Osteoblast (primary cell): Measurements from ENCODE around the gene TM9SF1. TPM values are rescaled to one million over a fixed set of nuclear protein-coding genes. Genes with fewer than 3 reads are reported as not detected.
A peak's percentile ranks its signal among the peaks of the same experiment; 100 is the strongest.

Experiments
- DNase-seq: peaks from one replicate; pipeline ENCODE4 v3.0.0; 2011; ENCODE audit warnings: low spot score, mixed read lengths; ENCODE audit not compliant: insufficient read length; ENCODE audit errors: missing footprints
- H2AFZ ChIP-seq: 2 replicates; pipeline ENCODE4 v1.6.0; 2011; ENCODE audit warnings: mild to moderate bottlenecking, low read length
- H3K27ac ChIP-seq: 2 replicates; pipeline ENCODE4 v1.5.1; 2011; ENCODE audit warnings: mild to moderate bottlenecking, low read depth, low read length, moderate library complexity
- H3K27me3 ChIP-seq: 2 replicates; pipeline ENCODE4 v1.6.0; 2012; ENCODE audit warnings: mild to moderate bottlenecking, control low read depth, inconsistent platforms, low read length, moderate library complexity; ENCODE audit not compliant: insufficient read depth
- H3K36me3 ChIP-seq: 2 replicates; pipeline ENCODE4 v1.5.1; 2011; ENCODE audit warnings: mild to moderate bottlenecking, low read length, control low read depth, moderate library complexity; ENCODE audit not compliant: insufficient read depth
- H3K4me1 ChIP-seq: 2 replicates; pipeline ENCODE4 v1.5.1; 2011; ENCODE audit warnings: mild to moderate bottlenecking, low read length, control low read depth, moderate library complexity; ENCODE audit not compliant: insufficient read depth
- H3K4me2 ChIP-seq: 2 replicates; pipeline ENCODE4 v1.6.0; 2011; ENCODE audit warnings: mild to moderate bottlenecking, low read length; ENCODE audit not compliant: insufficient read depth
- H3K4me3 ChIP-seq: fragments of 200-600 bp; sonication (generic); 3 replicates; pipeline ENCODE4 v1.5.1; 2012; ENCODE audit warnings: mild to moderate bottlenecking, low read length, inconsistent platforms; ENCODE audit not compliant: insufficient read depth
- H3K79me2 ChIP-seq: 2 replicates; pipeline ENCODE4 v1.6.0; 2012; ENCODE audit warnings: mild to moderate bottlenecking, low read length, control low read depth, inconsistent platforms; ENCODE audit not compliant: insufficient read depth
- H3K9me3 ChIP-seq: 2 replicates; pipeline ENCODE4 v1.5.1; 2011; ENCODE audit warnings: low read depth, low read length, control low read depth
- H4K20me1 ChIP-seq: 2 replicates; pipeline ENCODE4 v1.6.0; 2012; ENCODE audit warnings: mild to moderate bottlenecking, low read length, control low read depth; ENCODE audit not compliant: insufficient read depth
- total RNA-seq: library from RNA; depleted of rRNA; stranded (reverse); fragments of >200 nt; gene quantifications from 2 replicates; pipeline ENCODE4 v1.2.3, GENCODE V29; 2012
- TF ChIP-seq, protein P1 (sequence below): IDR thresholded peaks from 2 replicates; pipeline ENCODE4 v1.5.1; 2011; ENCODE audit warnings: mild to moderate bottlenecking, low read depth, low read length, moderate library complexity; ENCODE audit errors: extremely low read depth

The TM9SF1 gene
- total RNA-seq, 1 donor, result 78.2 TPM

DNA sequence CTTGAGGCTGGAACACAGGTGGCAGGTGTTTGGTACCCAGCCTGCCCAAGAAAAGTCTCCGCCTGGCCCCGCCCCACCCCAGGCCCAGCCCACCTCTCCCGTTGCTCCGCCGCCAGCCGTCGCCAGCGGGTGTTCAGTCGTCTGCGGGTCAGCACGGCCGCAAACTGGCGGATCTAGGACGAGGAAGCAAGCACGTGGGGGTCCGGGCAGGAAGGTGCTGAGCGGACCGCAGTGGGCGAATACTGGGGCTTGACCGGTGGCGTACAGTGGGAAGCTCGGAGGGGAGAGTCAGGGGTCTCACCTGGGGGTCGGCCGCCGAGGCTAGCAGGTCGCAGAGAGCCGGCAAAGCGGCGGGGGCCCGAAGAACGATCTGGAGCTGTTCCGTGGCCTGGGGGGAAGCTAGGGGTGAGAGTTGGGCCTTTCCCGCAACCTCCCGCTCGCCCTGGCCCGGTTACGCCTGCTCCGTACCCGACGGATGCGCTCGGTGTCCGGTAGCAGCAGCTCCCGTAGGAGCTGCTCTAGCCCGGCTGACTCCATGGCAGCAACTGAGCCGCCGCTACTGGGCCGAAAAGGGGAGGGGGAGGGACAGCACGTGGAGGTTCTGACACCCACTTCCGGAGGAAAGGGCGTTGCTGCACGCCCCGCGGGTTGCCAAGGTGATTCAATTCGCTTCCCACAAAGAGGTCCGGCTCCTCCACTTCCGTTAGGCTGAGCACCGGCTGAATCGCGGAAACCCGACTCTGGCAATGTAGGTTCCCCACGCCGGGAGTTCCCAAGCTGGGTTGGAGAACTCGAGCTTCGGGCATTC, 6.8 kb downstream of the TM9SF1 start, which contains the start of gene IPO4:
Gene IPO4, minus strand, starts transcription at position 566 of the 808 bp plus-strand sequence. Its CDS starts 29 bp downstream, at position 537.
- TF ChIP-seq, protein P1, sequence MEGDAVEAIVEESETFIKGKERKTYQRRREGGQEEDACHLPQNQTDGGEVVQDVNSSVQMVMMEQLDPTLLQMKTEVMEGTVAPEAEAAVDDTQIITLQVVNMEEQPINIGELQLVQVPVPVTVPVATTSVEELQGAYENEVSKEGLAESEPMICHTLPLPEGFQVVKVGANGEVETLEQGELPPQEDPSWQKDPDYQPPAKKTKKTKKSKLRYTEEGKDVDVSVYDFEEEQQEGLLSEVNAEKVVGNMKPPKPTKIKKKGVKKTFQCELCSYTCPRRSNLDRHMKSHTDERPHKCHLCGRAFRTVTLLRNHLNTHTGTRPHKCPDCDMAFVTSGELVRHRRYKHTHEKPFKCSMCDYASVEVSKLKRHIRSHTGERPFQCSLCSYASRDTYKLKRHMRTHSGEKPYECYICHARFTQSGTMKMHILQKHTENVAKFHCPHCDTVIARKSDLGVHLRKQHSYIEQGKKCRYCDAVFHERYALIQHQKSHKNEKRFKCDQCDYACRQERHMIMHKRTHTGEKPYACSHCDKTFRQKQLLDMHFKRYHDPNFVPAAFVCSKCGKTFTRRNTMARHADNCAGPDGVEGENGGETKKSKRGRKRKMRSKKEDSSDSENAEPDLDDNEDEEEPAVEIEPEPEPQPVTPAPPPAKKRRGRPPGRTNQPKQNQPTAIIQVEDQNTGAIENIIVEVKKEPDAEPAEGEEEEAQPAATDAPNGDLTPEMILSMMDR, result no peak
- Histone ChIP-seq H2AFZ (peak within 1 kb of the TSS; percentile 64), H3K4me2 (peak within 1 kb of the TSS; percentile 86), H3K4me1 (peaks cover 11% of the 10 kb centered on the region), H3K27ac (peak within 1 kb of the TSS; percentile 74), H3K79me2 (peaks cover 40% of the 10 kb centered on the region), H3K27me3 (no peaks in the 10 kb centered on the region), H3K9me3 (no peaks in the 10 kb centered on the region), H3K36me3 (peaks cover 48% of the 10 kb centered on the region), H3K4me3 (peak within 1 kb of the TSS; percentile 90), H4K20me1 (peaks cover 4% of the 10 kb centered on the region)
- peak; percentile 100 for DNase-seq

DNA sequence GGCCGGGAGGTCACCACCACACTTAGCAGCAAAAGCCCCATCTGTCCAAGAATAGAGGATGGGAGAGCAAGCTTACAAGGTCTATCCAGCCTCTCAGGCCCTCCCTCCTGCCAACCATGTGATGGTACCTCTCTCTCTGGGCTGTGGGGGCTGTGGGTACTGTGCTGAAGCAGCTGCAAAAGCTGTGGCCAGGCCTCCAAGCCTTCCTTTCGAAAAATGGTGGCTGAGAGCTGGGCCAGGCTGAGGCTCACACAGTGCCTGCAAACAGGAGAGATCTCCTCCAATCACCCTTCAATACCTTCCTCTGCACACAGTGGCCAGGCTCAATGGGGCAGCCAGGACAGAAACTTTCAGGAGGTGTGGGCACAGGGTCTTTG, 7.7 kb downstream of the TM9SF1 start:
- TF ChIP-seq, protein P1, result no peak
- Histone ChIP-seq H4K20me1 (peaks cover 4% of the 10 kb centered on the region), H3K27ac (peak overlapping the region; percentile 74), H3K9me3 (no peaks in the 10 kb centered on the region), H3K79me2 (peaks cover 33% of the 10 kb centered on the region), H3K4me3 (peak overlapping the region; percentile 90), H3K4me1 (peaks cover 11% of the 10 kb centered on the region), H3K4me2 (peak overlapping the region; percentile 86), H3K36me3 (peaks cover 48% of the 10 kb centered on the region), H3K27me3 (no peaks in the 10 kb centered on the region), H2AFZ (no peak overlapping the region)
- no peak for DNase-seq

DNA sequence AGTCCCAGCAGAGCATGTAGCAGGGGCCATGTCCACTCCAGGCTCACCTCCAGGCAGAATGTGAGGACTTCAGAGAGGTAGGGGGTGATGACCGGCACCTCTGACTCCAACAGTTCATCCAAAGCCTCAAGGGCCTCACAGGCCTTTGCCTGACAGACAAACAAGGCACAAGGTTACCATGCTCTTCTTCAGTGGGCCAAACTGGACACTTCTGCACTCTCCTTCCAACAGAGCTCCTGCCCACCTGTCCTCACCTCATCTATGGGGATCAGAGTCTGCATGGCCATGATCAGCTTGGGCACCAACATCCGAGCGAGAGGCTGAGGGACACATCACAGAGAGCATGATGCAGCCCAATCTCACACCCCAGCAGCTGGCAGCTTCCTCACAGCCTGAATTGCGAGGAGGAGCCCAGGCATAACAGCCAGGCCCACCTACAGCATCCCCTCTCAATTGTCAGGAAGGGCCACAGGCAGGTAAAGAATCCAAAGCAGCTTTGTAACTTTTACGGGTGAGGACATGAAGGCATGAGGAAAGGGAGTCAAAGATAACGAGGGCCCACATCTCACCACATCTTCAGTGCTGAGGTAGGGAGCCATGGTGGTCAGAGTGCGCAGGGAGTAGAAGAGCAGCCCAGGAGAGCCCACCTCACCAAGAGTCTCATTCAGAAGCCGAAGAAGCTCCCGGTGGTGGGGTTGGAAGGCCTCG, 8.3 kb downstream of the TM9SF1 start:
- H3K4me2 ChIP-seq, result peak overlapping the region; percentile 86

More for the DNA sequence above, 8.3 kb downstream of the TM9SF1 start:
- Histone ChIP-seq H3K36me3 (peaks cover 47% of the 10 kb centered on the region), H2AFZ (no peak overlapping the region), H3K27ac (no peak overlapping the region), H3K9me3 (no peaks in the 10 kb centered on the region), H3K79me2 (peaks cover 28% of the 10 kb centered on the region), H3K4me1 (peaks cover 11% of the 10 kb centered on the region), H4K20me1 (peaks cover 4% of the 10 kb centered on the region), H3K4me3 (no peak overlapping the region), H3K27me3 (no peaks in the 10 kb centered on the region)
- no peak for DNase-seq
- TF ChIP-seq, protein P1, result no peak
